HEK293 (cell line): ENCODE measurements around the gene PHTF1.

ENCODE experiments used
- CTCF ChIP-seq: fragments of 450-650 bp; formaldehyde crosslinking; IDR thresholded peaks from 2 replicates; pipeline ENCODE4 v1.5.1; 2016; ENCODE audit warnings: missing biosample characterization, missing genetic modification characterization
- SCRT1 ChIP-seq: fragments of 450-650 bp; formaldehyde crosslinking; IDR thresholded peaks from 2 replicates; pipeline ENCODE4 v1.5.1; 2016; ENCODE audit warnings: missing biosample characterization, missing genetic modification characterization, borderline replicate concordance
- YY1 ChIP-seq: fragments of 450-650 bp; formaldehyde crosslinking; IDR thresholded peaks from 2 replicates; pipeline ENCODE4 v1.5.1; 2018; ENCODE audit warnings: missing biosample characterization, missing genetic modification characterization
- ZBTB8A ChIP-seq: fragments of 450-650 bp; formaldehyde crosslinking; IDR thresholded peaks from 2 replicates; pipeline ENCODE4 v1.5.1; 2016; ENCODE audit warnings: missing biosample characterization, missing genetic modification characterization
- ZNF157 ChIP-seq: fragments of 450-650 bp; formaldehyde crosslinking; IDR thresholded peaks from 2 replicates; pipeline ENCODE4 v1.5.1; 2016; ENCODE audit warnings: missing biosample characterization, missing genetic modification characterization
- ZNF580 ChIP-seq: fragments of 450-650 bp; formaldehyde crosslinking; IDR thresholded peaks from 2 replicates; pipeline ENCODE4 v1.5.1; 2016; ENCODE audit warnings: missing biosample characterization, missing genetic modification characterization
- TF ChIP-seq, protein P1 (sequence below): fragments of 450-650 bp; formaldehyde crosslinking; IDR thresholded peaks from 2 replicates; pipeline ENCODE4 v1.5.1; 2016; ENCODE audit warnings: missing biosample characterization, missing genetic modification characterization, low read depth

DNA sequence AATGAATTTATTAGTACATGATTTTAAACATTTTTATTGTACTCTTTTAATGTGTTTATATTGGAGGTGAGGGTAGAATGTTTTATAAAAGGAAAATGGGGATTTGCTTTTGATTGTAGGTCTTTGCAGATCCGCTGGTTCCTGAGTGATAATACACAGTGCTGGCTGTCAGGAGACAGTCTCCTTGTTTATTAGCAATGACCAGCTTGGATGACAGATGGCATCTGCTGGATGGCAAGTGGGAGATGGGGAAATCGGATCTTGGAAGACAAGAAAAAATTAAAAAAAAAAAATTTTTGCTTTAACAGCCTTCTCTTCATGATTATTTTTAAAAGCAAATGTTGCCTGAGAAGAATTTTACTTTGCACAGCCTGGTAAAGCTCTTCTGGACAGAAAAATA, 4.4 kb upstream of the PHTF1 start:
- TF ChIP-seq CTCF (tag by site-specific recombination) = no peak
- TF ChIP-seq ZBTB8A (tag by site-specific recombination) = no peak
- TF ChIP-seq SCRT1 (tag by site-specific recombination) = no peak
- TF ChIP-seq, protein P1, sequence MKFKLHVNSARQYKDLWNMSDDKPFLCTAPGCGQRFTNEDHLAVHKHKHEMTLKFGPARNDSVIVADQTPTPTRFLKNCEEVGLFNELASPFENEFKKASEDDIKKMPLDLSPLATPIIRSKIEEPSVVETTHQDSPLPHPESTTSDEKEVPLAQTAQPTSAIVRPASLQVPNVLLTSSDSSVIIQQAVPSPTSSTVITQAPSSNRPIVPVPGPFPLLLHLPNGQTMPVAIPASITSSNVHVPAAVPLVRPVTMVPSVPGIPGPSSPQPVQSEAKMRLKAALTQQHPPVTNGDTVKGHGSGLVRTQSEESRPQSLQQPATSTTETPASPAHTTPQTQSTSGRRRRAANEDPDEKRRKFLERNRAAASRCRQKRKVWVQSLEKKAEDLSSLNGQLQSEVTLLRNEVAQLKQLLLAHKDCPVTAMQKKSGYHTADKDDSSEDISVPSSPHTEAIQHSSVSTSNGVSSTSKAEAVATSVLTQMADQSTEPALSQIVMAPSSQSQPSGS (tag by site-specific recombination) = no peak
- TF ChIP-seq ZNF580 (tag by site-specific recombination) = no peak
- no peak for TF ChIP-seq YY1 (tag by site-specific recombination)
- no peak for TF ChIP-seq ZNF157
